Memory B cell (primary cell): Measurements from ENCODE around the gene SLC7A1.
A peak's percentile ranks its signal among the peaks of the same experiment; 100 is the strongest.

ENCODE experiments used
- ATAC-seq: fragments of 150-1000 bp; cut with Tn5 transposase; 2 replicates; pipeline ENCODE4 v1.10.0; 2021; ENCODE audit warnings: low read depth, mild to moderate bottlenecking, moderate library complexity
- DNase-seq, 2 donors: peaks; one replicate each; pipeline ENCODE4 v3.0.0; 2022; ENCODE audit warnings: low spot score in 2 of 2
- H3K27ac Mint-ChIP-seq: one replicate; pipeline ENCODE4 v1.8.0; 2022; ENCODE audit warnings: mild to moderate bottlenecking, moderate library complexity, mixed read lengths
- H3K27me3 Mint-ChIP-seq: one replicate; pipeline ENCODE4 v1.8.0; 2022; ENCODE audit warnings: mixed read lengths
- H3K36me3 Mint-ChIP-seq: one replicate; pipeline ENCODE4 v1.8.0; 2022; ENCODE audit warnings: mild to moderate bottlenecking, mixed read lengths
- H3K4me1 Mint-ChIP-seq: one replicate; pipeline ENCODE4 v1.8.0; 2022; ENCODE audit warnings: mixed read lengths
- H3K4me3 Mint-ChIP-seq: one replicate; pipeline ENCODE4 v1.8.0; 2022; ENCODE audit warnings: mild to moderate bottlenecking, moderate library complexity, mixed read lengths
- H3K9me3 Mint-ChIP-seq: one replicate; pipeline ENCODE4 v1.8.0; 2022; ENCODE audit warnings: mixed read lengths

SLC7A1 gene

GRCh38 chr13:29499506-29500165 is 95.9 kb downstream of the SLC7A1 start:
- DNase-seq (no peak), ATAC-seq (no peak)
- H3K27me3 Mint-ChIP-seq, result peaks cover 7% of the 10 kb centered on the region
- H3K4me3 Mint-ChIP-seq, result no peak overlapping the region
- H3K4me1 Mint-ChIP-seq, result peaks cover 21% of the 10 kb centered on the region
- no peaks in the 10 kb centered on the region for H3K36me3 Mint-ChIP-seq
- no peak overlapping the region for H3K27ac Mint-ChIP-seq
- H3K9me3 Mint-ChIP-seq, result no peaks in the 10 kb centered on the region

DNA sequence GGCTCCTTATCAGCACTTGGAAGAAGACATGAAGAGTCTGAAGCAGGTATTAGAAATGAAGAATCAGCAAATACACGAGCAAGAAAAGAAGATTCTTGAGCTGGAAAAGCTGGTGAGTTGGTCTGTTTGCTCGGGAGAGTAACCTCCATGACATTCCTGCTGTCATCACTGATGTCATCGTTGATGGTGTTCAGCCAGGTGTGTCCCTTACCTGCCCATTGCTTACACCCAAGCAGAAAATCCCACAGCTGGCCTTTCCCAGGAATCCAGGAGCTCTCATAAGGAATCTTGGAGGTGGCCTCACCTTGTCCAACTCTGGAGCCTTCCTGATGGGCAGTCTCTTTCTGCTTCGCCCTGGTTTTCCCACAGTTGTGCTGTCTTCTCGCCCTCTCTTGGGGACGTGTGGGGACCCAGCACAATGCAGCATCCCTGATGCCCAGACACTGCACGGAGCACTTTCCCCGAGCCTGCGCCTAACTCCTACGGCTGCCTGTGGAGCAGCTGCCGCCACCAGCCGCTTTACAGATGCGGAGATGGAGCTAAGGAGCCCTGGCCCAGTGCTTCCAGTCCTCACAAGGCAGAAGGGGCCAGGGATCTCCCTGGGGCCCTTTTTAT is 97.0 kb downstream of the SLC7A1 start:
- Mint-ChIP-seq H3K36me3 (no peaks in the 10 kb centered on the region), H3K4me3 (no peak overlapping the region), H3K9me3 (no peaks in the 10 kb centered on the region), H3K27me3 (peaks cover 5% of the 10 kb centered on the region), H3K27ac (no peak overlapping the region), H3K4me1 (peaks cover 26% of the 10 kb centered on the region)
- no peak for ATAC-seq
- no peak for DNase-seq

- Mint-ChIP-seq H3K27ac (no peak overlapping the region), H3K4me3 (no peak overlapping the region), H3K36me3 (no peaks in the 10 kb centered on the region), H3K4me1 (peaks cover 23% of the 10 kb centered on the region), H3K9me3 (no peaks in the 10 kb centered on the region), H3K27me3 (peaks cover 3% of the 10 kb centered on the region)
- DNase-seq (no peak), ATAC-seq (no peak)
Observed at GRCh38 chr13:29497137-29497654, 98.3 kb downstream of the SLC7A1 start.

GRCh38 chr13:29496241-29496712 is 99.2 kb downstream of the SLC7A1 start:
- DNase-seq, result peak; percentile 33 to 47
- no peaks in the 10 kb centered on the region for H3K27me3 Mint-ChIP-seq
- H3K36me3 Mint-ChIP-seq, result no peaks in the 10 kb centered on the region
- peaks cover 23% of the 10 kb centered on the region for H3K4me1 Mint-ChIP-seq
- H3K27ac Mint-ChIP-seq, result peak overlapping the region; percentile 3
- peak; percentile 76 for ATAC-seq
- peak overlapping the region; percentile 78 for H3K4me3 Mint-ChIP-seq
- no peaks in the 10 kb centered on the region for H3K9me3 Mint-ChIP-seq

DNA sequence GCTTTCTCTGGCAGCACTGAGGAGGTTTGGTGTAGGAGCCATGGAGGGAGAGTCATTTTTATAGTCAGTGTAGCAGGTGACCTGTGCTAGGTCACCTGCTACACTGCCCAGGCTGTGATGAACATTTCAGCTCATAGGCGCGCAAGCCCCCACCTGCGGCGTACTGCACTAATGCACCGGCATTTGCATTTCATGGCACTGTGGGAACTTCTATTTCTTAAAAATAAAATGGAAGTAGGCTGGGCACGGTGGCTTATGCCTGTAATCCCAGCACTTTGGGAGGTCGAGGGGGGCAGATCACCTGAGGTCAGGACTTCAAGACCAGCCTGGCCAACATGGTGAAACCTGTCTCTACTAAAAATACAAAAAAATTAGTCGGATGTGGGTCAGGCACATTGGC is 101.0 kb downstream of the SLC7A1 start:
- Mint-ChIP-seq H3K27me3 (no peaks in the 10 kb centered on the region), H3K4me1 (peaks cover 23% of the 10 kb centered on the region), H3K9me3 (no peaks in the 10 kb centered on the region), H3K36me3 (no peaks in the 10 kb centered on the region), H3K27ac (peak overlapping the region; percentile 45), H3K4me3 (no peak overlapping the region)
- no peak for DNase-seq
- peak; percentile 23 for ATAC-seq

- DNase-seq, result no peak
- H3K27me3 Mint-ChIP-seq, result no peaks in the 10 kb centered on the region
- no peaks in the 10 kb centered on the region for H3K36me3 Mint-ChIP-seq
- H3K27ac Mint-ChIP-seq, result peak overlapping the region; percentile 45
- no peak for ATAC-seq
- no peak overlapping the region for H3K4me3 Mint-ChIP-seq
- no peaks in the 10 kb centered on the region for H3K9me3 Mint-ChIP-seq
- H3K4me1 Mint-ChIP-seq, result peaks cover 23% of the 10 kb centered on the region
Observed at GRCh38 chr13:29493796-29494195, 101.7 kb downstream of the SLC7A1 start.

DNA sequence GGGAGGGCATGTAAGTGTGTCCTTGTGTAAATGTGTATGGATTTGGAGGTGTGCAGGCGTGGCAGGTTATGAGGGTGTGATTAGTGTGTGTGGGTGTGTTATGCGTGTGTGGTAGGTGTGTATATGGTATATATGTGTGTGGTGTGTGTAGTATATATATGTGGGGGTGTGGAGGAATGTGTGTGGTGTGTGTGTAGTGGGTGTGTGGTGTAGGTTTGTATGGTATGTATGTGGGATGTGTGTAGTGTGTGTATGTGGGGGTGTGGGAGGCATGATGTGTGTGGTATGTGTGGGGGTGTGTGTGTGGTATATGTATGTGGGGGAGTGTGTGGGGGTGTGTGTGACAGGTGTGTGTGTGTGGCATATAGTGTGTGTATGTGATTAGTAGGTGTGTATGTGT is 104.2 kb downstream of the SLC7A1 start:
- Mint-ChIP-seq H3K9me3 (no peaks in the 10 kb centered on the region), H3K4me3 (no peak overlapping the region)
- ATAC-seq, result no peak

DNA sequence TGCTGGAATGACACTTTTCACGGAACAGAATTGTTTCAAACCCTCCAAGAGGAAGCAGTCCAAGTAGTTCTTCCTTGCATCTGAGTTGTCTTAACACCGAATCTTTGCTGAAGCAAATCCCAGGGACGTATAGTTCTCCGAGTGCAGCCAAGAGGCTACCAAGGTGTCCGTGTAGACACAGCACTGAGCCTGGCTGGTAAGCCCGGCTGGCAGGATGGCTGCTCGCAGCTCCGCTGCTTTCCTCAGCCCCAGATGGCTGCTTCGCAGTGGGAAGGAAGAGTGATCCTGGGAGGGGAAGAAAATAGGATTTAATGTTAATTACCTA is 105.0 kb downstream of the SLC7A1 start:
- DNase-seq, result no peak
- peaks cover 8% of the 10 kb centered on the region for H3K4me1 Mint-ChIP-seq
- no peaks in the 10 kb centered on the region for H3K27me3 Mint-ChIP-seq
- no peaks in the 10 kb centered on the region for H3K9me3 Mint-ChIP-seq
- no peak overlapping the region for H3K27ac Mint-ChIP-seq
- no peaks in the 10 kb centered on the region for H3K36me3 Mint-ChIP-seq
- H3K4me3 Mint-ChIP-seq, result no peak overlapping the region
- ATAC-seq, result no peak

More for the DNA sequence above, 104.2 kb downstream of the SLC7A1 start:
- DNase-seq, result no peak
- no peaks in the 10 kb centered on the region for H3K36me3 Mint-ChIP-seq
- H3K27ac Mint-ChIP-seq, result no peak overlapping the region
- no peaks in the 10 kb centered on the region for H3K27me3 Mint-ChIP-seq
- peaks cover 15% of the 10 kb centered on the region for H3K4me1 Mint-ChIP-seq

GRCh38 chr13:29489650-29490560 is 105.6 kb downstream of the SLC7A1 start:
- no peak for ATAC-seq

DNA sequence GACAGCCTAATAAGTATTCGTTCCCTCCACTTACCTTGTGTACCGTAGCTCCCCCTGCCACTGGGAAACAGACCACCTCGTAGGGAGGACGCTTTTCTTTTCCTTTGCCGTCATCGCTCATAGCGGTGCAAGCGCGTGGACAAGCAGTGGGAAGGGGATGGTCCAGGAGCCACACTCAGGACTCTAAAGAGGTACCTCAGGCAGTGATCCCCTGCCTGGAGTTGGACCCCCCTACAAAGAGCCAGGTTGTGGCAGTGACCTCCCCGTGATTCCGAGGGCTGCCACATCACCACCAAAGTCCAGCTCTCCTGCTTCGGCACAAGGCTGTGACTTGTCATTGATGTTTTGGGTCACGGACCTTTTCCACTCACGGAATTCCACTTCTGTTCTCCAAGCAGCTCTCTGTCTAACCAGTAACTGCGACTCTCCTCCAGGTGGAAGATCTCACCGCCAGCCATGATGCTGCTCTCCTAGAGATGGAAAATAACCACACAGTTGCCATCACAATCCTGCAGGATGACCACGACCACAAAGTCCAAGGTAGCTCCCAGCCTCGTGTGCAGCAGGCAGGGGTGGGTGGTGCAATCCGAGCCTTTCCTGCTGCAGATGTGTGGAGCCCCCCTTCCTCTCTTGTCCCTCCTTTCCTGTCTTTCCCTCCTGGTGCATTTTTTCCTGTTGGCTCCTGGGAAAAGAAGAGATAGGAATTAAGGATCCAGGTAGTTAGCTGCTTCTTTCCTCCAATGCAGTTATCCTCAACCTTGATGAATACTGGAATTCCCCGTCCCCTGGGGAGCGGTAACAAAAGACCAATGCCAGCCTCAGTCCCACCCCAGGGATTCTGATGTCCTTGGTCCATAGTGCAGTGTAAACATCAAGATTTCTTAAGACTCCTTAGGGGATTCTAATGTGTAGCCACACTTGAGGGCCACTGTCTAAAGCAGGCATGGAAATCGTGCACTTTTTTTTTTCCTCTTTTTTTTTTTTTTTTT is 107.7 kb downstream of the SLC7A1 start:
- Mint-ChIP-seq H3K27me3 (no peaks in the 10 kb centered on the region), H3K36me3 (no peaks in the 10 kb centered on the region)

More at GRCh38 chr13:29489650-29490560, 105.6 kb downstream of the SLC7A1 start:
- H3K36me3 Mint-ChIP-seq, result no peaks in the 10 kb centered on the region
- peaks cover 5% of the 10 kb centered on the region for H3K4me1 Mint-ChIP-seq
- no peak overlapping the region for H3K4me3 Mint-ChIP-seq
- H3K9me3 Mint-ChIP-seq, result no peaks in the 10 kb centered on the region
- H3K27ac Mint-ChIP-seq, result no peak overlapping the region
- DNase-seq, result no peak
- no peaks in the 10 kb centered on the region for H3K27me3 Mint-ChIP-seq

DNA sequence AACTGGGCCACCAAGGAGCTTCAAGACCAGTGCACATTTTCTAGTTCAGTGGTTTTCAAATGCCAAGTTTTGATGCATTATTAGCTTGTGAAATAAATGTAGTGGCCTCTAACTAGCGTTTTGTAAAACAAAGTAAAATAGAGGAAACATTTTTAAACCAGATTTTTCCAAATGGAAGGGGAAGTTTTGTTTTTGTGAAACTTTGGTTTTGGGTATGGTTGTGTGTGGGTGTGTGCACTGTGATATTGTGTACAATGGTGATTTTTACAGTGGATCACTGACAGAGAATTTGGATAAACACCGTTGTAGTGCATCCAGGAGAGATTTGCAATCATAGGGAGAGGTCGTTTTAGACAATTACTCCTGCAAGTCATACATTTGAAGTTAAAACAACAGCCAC is 108.9 kb downstream of the SLC7A1 start:
- no peaks in the 10 kb centered on the region for H3K27me3 Mint-ChIP-seq

More for the DNA sequence above, 107.7 kb downstream of the SLC7A1 start:
- H3K9me3 Mint-ChIP-seq, result no peaks in the 10 kb centered on the region
- H3K27ac Mint-ChIP-seq, result no peak overlapping the region
- ATAC-seq (no peak), DNase-seq (no peak)
- H3K4me1 Mint-ChIP-seq, result peaks cover 9% of the 10 kb centered on the region
- no peak overlapping the region for H3K4me3 Mint-ChIP-seq

DNA sequence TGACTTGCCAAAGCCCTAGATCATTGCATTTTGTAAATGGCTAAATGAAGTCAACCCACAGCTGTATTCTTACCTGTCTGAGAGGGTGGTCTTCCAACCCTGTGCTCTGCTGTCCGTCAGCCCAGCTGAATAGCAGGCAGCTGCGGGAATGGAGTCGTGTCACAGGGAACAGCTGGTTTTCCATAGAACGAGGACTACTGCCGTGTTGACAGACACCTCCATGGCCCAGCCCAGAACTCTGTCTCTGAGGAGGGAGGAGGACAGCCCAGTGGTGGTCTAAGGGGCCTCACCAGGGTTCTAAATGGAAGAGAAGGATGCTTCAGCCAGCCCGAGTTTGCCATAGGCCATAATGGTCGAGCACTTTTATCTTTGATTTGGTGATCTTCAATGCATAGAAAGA is 110.7 kb downstream of the SLC7A1 start:
- DNase-seq, result no peak
- Mint-ChIP-seq H3K4me3 (no peak overlapping the region), H3K4me1 (peaks cover 9% of the 10 kb centered on the region), H3K9me3 (no peaks in the 10 kb centered on the region), H3K36me3 (no peaks in the 10 kb centered on the region), H3K27ac (no peak overlapping the region), H3K27me3 (no peaks in the 10 kb centered on the region)
- no peak for ATAC-seq

More for the DNA sequence above, 108.9 kb downstream of the SLC7A1 start:
- Mint-ChIP-seq H3K27ac (no peak overlapping the region), H3K9me3 (no peaks in the 10 kb centered on the region), H3K4me3 (no peak overlapping the region), H3K4me1 (peaks cover 9% of the 10 kb centered on the region), H3K36me3 (no peaks in the 10 kb centered on the region)
- DNase-seq (no peak), ATAC-seq (no peak)

GRCh38 chr13:29484236-29484635 is 111.3 kb downstream of the SLC7A1 start:
- Mint-ChIP-seq H3K4me3 (peak overlapping the region; percentile 4), H3K4me1 (peaks cover 9% of the 10 kb centered on the region), H3K9me3 (no peaks in the 10 kb centered on the region), H3K36me3 (no peaks in the 10 kb centered on the region), H3K27ac (no peak overlapping the region), H3K27me3 (peaks cover under 1% of the 10 kb centered on the region)
- DNase-seq (no peak), ATAC-seq (peak; percentile 97)
